Activated naive CD4-positive, alpha-beta T cell treated with anti-CD3 and anti-CD28 coated beads for 36 hours (primary cell): ENCODE measurements around the gene DRD1. TPM values are rescaled to one million over a fixed set of nuclear protein-coding genes. Genes with fewer than 3 reads are reported as not detected.

Experiments used
- total RNA-seq, 2 experiments: library from RNA; stranded (reverse); gene quantifications; one replicate each; pipeline ENCODE4 v1.2.3, GENCODE V29; 2021

Gene DRD1
- total RNA-seq, 2 experiments from 2014 or later = not detected

Other genes starting within 250 kb of the DRD1 start
- gene SFXN1, start 34.4 kb upstream of the DRD1 start, total RNA-seq = 100 to 1,000 TPM; 350 to 358 TPM
- gene HRH2, start 213.9 kb upstream of the DRD1 start, total RNA-seq = 1 to 10 TPM; 8.7 to 10.0 TPM